Measurements from ENCODE around the gene TTC23.

The TTC23 gene

GRCh38 chr15:99110581-99111320 lies 138.6 kb downstream of the TTC23 start:
- in situ Hi-C loops (cut with HindIII; ENCODE audit: low sequenced_read_pairs), result no loop called here

GRCh38 chr15:99110093-99110492 lies 139.3 kb downstream of the TTC23 start:
- in situ Hi-C loops (cut with HindIII; ENCODE audit: low sequenced_read_pairs), result no loop called here

GRCh38 chr15:99109555-99110021 lies 139.8 kb downstream of the TTC23 start:
- in situ Hi-C loops (cut with HindIII; ENCODE audit: low sequenced_read_pairs), result no loop called here

GRCh38 chr15:99108993-99109392 lies 140.4 kb downstream of the TTC23 start:
- in situ Hi-C loops (cut with HindIII; ENCODE audit: low sequenced_read_pairs), result no loop called here

- in situ Hi-C loops (cut with HindIII; ENCODE audit: low sequenced_read_pairs), result no loop called here
These were observed 142.8 kb downstream of the TTC23 start for GRCh38 chr15:99106417-99107220.

GRCh38 chr15:99105514-99106341 lies 143.7 kb downstream of the TTC23 start:
- in situ Hi-C loops (cut with HindIII; ENCODE audit: low sequenced_read_pairs), result no loop called here

GRCh38 chr15:99104788-99105513 lies 144.4 kb downstream of the TTC23 start, which contains the start of gene SYNM:
SYNM (plus strand) TSS chr15:99105080; CDS start chr15:99105200, 120 bp downstream.
- in situ Hi-C loops (cut with HindIII; ENCODE audit: low sequenced_read_pairs), result loop anchor here (5.0 kb wide), 1 partner anchor 107 kb away; no protein-coding TSS in a partner anchor

GRCh38 chr15:99103279-99103678 lies 146.1 kb downstream of the TTC23 start:
- in situ Hi-C loops (cut with HindIII; ENCODE audit: low sequenced_read_pairs), result loop anchor here (5.0 kb wide), 1 partner anchor 109 kb away; no protein-coding TSS in a partner anchor

- in situ Hi-C loops (cut with HindIII; ENCODE audit: low sequenced_read_pairs), result loop anchor here (5.0 kb wide), 1 partner anchor 110 kb away; no protein-coding TSS in a partner anchor
These were observed 146.8 kb downstream of the TTC23 start for GRCh38 chr15:99102332-99103235.

- in situ Hi-C loops (cut with HindIII; ENCODE audit: low sequenced_read_pairs), result loop anchor here (5.0 kb wide), 1 partner anchor 111 kb away; no protein-coding TSS in a partner anchor
These were observed 147.9 kb downstream of the TTC23 start for GRCh38 chr15:99101501-99101900.

- in situ Hi-C loops (cut with HindIII; ENCODE audit: low sequenced_read_pairs), result loop anchor here (5.0 kb wide), 1 partner anchor 112 kb away; no protein-coding TSS in a partner anchor
These were observed 148.9 kb downstream of the TTC23 start for GRCh38 chr15:99100245-99101173.

- in situ Hi-C loops (cut with HindIII; ENCODE audit: low sequenced_read_pairs), result loop anchor here (5.0 kb wide), 1 partner anchor 113 kb away; no protein-coding TSS in a partner anchor
These were observed 149.7 kb downstream of the TTC23 start for GRCh38 chr15:99099661-99100060.

- in situ Hi-C loops (cut with HindIII; ENCODE audit: low sequenced_read_pairs), result no loop called here
These were observed 150.4 kb downstream of the TTC23 start for GRCh38 chr15:99098991-99099390.

GRCh38 chr15:99098426-99098825 lies 151.0 kb downstream of the TTC23 start:
- in situ Hi-C loops (cut with HindIII; ENCODE audit: low sequenced_read_pairs), result no loop called here

GRCh38 chr15:99097441-99098410 lies 151.7 kb downstream of the TTC23 start:
- in situ Hi-C loops (cut with HindIII; ENCODE audit: low sequenced_read_pairs), result no loop called here

- in situ Hi-C loops (cut with HindIII; ENCODE audit: low sequenced_read_pairs), result no loop called here
These were observed 152.4 kb downstream of the TTC23 start for GRCh38 chr15:99096894-99097426.
